Type B pancreatic cell (in vitro differentiated cells): ENCODE results near the gene KRTAP10-5. TPM values are rescaled to one million over a fixed set of nuclear protein-coding genes. Genes with fewer than 3 reads are reported as not detected.
A peak's percentile ranks its signal among the peaks of the same experiment; 100 is the strongest.

ENCODE experiments used
- DNase-seq: peaks from one replicate; pipeline ENCODE4 v3.0.0; 2021; ENCODE audit warnings: mixed read lengths; ENCODE audit not compliant: unreplicated experiment; ENCODE audit errors: extremely low spot score
- H3K27ac Mint-ChIP-seq: 2 replicates; pipeline ENCODE4 v1.8.0; 2021; ENCODE audit warnings: mild to moderate bottlenecking, mixed read lengths
- H3K27me3 Mint-ChIP-seq: 2 replicates; pipeline ENCODE4 v1.8.0; 2021; ENCODE audit warnings: mixed read lengths
- H3K36me3 Mint-ChIP-seq: 2 replicates; pipeline ENCODE4 v1.8.0; 2021; ENCODE audit warnings: mixed read lengths
- H3K4me1 Mint-ChIP-seq: one replicate; pipeline ENCODE4 v1.8.0; 2021; ENCODE audit warnings: mixed read lengths; ENCODE audit not compliant: unreplicated experiment
- H3K4me3 Mint-ChIP-seq: 2 replicates; pipeline ENCODE4 v1.8.0; 2021; ENCODE audit warnings: mild to moderate bottlenecking, mixed read lengths
- H3K9me3 Mint-ChIP-seq: 2 replicates; pipeline ENCODE4 v1.8.0; 2021; ENCODE audit warnings: mixed read lengths
- total RNA-seq: library from RNA; stranded (reverse); gene quantifications from 2 replicates; pipeline ENCODE4 v1.2.1, GENCODE V29; 2021; ENCODE audit warnings: low replicate concordance
- TF ChIP-seq, protein P1 (sequence below): fragments of 200-600 bp; sonication (generic); conservative IDR thresholded peaks from 2 replicates; pipeline ENCODE4 v1.5.0; 2021; ENCODE audit warnings: antibody characterized with exemption, mild to moderate bottlenecking

KRTAP10-5 gene
- total RNA-seq, 1 donor from 2014 or later, result not detected

GRCh38 chr21:44590311-44590721, 9.9 kb upstream of the KRTAP10-5 start:
- peak; percentile 62 for DNase-seq
- Mint-ChIP-seq H3K27me3 (peaks cover 17% of the 10 kb centered on the region), H3K4me3 (no peak overlapping the region), H3K27ac (no peak overlapping the region), H3K36me3 (no peaks in the 10 kb centered on the region), H3K9me3 (no peaks in the 10 kb centered on the region), H3K4me1 (peaks cover 8% of the 10 kb centered on the region)
- TF ChIP-seq, protein P1, sequence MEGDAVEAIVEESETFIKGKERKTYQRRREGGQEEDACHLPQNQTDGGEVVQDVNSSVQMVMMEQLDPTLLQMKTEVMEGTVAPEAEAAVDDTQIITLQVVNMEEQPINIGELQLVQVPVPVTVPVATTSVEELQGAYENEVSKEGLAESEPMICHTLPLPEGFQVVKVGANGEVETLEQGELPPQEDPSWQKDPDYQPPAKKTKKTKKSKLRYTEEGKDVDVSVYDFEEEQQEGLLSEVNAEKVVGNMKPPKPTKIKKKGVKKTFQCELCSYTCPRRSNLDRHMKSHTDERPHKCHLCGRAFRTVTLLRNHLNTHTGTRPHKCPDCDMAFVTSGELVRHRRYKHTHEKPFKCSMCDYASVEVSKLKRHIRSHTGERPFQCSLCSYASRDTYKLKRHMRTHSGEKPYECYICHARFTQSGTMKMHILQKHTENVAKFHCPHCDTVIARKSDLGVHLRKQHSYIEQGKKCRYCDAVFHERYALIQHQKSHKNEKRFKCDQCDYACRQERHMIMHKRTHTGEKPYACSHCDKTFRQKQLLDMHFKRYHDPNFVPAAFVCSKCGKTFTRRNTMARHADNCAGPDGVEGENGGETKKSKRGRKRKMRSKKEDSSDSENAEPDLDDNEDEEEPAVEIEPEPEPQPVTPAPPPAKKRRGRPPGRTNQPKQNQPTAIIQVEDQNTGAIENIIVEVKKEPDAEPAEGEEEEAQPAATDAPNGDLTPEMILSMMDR, result no peak

GRCh38 chr21:44589586-44590305, 9.3 kb upstream of the KRTAP10-5 start:
- H3K4me3 Mint-ChIP-seq, result no peak overlapping the region
- H3K36me3 Mint-ChIP-seq, result no peaks in the 10 kb centered on the region
- H3K27me3 Mint-ChIP-seq, result peaks cover 21% of the 10 kb centered on the region
- no peak overlapping the region for H3K27ac Mint-ChIP-seq
- H3K4me1 Mint-ChIP-seq, result peaks cover 4% of the 10 kb centered on the region
- DNase-seq, result peak; percentile 61
- H3K9me3 Mint-ChIP-seq, result no peaks in the 10 kb centered on the region
- TF ChIP-seq, protein P1, result no peak

DNA sequence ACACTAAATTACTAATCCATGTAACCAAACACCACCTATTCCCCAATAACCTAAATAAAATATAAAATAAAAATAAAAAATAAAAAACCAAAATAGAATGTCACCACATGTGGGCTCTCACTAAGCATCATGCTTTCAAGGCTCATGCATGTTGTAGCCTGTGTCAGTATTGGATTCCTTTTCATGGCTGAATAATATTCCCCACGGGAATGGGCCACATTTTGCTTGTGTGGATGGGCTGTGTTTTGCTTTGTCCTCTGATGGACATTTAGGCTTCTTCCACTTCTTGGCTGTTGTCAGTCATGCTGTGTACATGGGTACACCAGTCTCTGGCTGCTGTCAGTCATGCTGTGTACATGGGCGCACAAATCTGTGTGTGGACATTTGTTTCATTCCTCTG, 8.7 kb upstream of the KRTAP10-5 start:
- Mint-ChIP-seq H3K4me3 (no peak overlapping the region), H3K27me3 (peaks cover 21% of the 10 kb centered on the region), H3K9me3 (no peaks in the 10 kb centered on the region), H3K27ac (no peak overlapping the region), H3K36me3 (no peaks in the 10 kb centered on the region), H3K4me1 (peaks cover 4% of the 10 kb centered on the region)
- DNase-seq, result no peak
- TF ChIP-seq, protein P1, result no peak

DNA sequence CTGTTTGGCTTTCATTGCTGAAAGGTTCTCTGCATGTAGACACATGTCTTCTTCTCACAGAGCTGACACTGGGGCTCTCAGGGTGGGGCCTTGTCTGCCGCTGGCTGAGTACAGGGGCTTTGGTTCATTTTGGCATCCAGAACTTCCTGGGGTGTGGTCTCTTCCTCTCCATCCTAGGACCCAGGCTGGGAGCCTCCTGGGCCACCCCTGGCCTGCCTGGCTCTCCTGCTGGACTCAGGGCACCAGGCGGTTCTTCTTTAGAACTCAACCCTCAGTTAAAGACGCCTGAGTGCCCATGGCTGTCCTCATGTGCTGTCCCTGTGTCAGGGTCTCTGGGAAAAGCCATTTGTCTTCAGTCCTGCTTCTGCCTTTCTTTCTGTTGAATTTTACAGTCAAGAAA, 5.5 kb upstream of the KRTAP10-5 start:
- DNase-seq, result no peak
- no peak overlapping the region for H3K4me3 Mint-ChIP-seq
- no peak overlapping the region for H3K27ac Mint-ChIP-seq
- TF ChIP-seq, protein P1, result no peak
- H3K27me3 Mint-ChIP-seq, result peaks cover 29% of the 10 kb centered on the region
- H3K36me3 Mint-ChIP-seq, result no peaks in the 10 kb centered on the region
- H3K9me3 Mint-ChIP-seq, result no peaks in the 10 kb centered on the region
- H3K4me1 Mint-ChIP-seq, result peaks cover 6% of the 10 kb centered on the region

GRCh38 chr21:44583800-44584147, 3.4 kb upstream of the KRTAP10-5 start:
- peaks cover 29% of the 10 kb centered on the region for H3K27me3 Mint-ChIP-seq
- TF ChIP-seq, protein P1, result no peak
- H3K27ac Mint-ChIP-seq, result no peak overlapping the region
- peaks cover 6% of the 10 kb centered on the region for H3K4me1 Mint-ChIP-seq
- H3K36me3 Mint-ChIP-seq, result no peaks in the 10 kb centered on the region
- DNase-seq, result no peak
- no peak overlapping the region for H3K4me3 Mint-ChIP-seq
- no peaks in the 10 kb centered on the region for H3K9me3 Mint-ChIP-seq
